Measurements from ENCODE around the gene PRR7.

The PRR7 gene

DNA sequence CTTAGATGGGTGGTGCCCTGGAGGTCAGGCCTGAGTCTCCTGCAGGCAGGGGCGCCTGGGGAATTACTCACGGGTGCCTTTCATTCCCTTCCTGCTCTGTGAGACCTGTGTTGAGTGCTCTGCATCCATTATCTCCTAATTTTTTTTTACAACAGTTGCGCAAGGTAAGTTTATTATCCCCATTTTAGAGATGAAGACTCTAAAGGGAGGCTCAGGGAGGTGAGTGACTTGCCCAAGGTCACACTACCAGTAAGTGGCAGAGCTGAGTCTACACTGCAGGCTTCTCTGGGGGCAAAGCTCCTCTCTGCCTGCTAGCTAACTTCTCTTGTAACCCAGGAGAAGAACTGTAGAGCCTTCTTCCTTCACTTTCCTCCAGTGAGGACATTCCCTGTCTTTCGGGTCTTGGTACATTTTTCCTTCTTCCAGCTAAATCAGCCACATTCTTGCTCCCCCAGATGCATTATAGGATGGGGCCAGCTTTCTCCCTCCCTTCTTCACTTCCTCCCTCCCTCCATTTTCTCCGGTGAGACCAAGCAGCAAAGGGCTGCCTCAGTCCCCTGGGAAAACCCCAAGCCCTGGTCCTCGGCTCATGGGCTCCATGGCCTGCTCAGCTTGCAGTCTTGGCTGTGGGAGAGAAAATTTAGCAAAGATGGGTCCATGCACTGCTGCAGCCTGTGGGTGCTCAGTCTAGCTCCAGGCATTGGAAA is 1.8 kb downstream of the PRR7 start:
- H3F3A ChIP-seq (ENCODE audit: control insufficient read depth, insufficient read depth): peaks cover 22% of the 10 kb centered on the region
- H3K27ac ChIP-seq (ENCODE audit: low read depth, low read length): no peak overlapping the region
- H4K20me1 ChIP-seq (ENCODE audit: control insufficient read depth, insufficient read depth, low read depth, low read length): peaks cover 7% of the 10 kb centered on the region; the same call in 1 of the 2 replicates
- peak overlapping the region; percentile 62 for H3K4me3 ChIP-seq (ENCODE audit: low read length)
- H3K4me1 ChIP-seq (ENCODE audit: control insufficient read depth, low read length): peaks cover 46% of the 10 kb centered on the region
- peaks cover 5% of the 10 kb centered on the region for H3K79me2 ChIP-seq (ENCODE audit: control insufficient read depth, low read length)
- TF ChIP-seq EZH2phosphoT487 (IDR thresholded peaks at IDR 0.05; ENCODE audit: borderline replicate concordance, low read length): no peak
- TF ChIP-seq, protein P1, sequence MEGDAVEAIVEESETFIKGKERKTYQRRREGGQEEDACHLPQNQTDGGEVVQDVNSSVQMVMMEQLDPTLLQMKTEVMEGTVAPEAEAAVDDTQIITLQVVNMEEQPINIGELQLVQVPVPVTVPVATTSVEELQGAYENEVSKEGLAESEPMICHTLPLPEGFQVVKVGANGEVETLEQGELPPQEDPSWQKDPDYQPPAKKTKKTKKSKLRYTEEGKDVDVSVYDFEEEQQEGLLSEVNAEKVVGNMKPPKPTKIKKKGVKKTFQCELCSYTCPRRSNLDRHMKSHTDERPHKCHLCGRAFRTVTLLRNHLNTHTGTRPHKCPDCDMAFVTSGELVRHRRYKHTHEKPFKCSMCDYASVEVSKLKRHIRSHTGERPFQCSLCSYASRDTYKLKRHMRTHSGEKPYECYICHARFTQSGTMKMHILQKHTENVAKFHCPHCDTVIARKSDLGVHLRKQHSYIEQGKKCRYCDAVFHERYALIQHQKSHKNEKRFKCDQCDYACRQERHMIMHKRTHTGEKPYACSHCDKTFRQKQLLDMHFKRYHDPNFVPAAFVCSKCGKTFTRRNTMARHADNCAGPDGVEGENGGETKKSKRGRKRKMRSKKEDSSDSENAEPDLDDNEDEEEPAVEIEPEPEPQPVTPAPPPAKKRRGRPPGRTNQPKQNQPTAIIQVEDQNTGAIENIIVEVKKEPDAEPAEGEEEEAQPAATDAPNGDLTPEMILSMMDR (IDR thresholded peaks at IDR 0.05; ENCODE audit: low read depth, low read length, poor library complexity, severe bottlenecking): no peak
- H3K36me3 ChIP-seq (ENCODE audit: control insufficient read depth, low read length): peaks cover 10% of the 10 kb centered on the region
- H3K9me2 ChIP-seq (replicated peaks; ENCODE audit: control insufficient read depth, low read length): no peaks in the 10 kb centered on the region
- H3K27me3 ChIP-seq (ENCODE audit: control insufficient read depth, low read length): peaks cover 8% of the 10 kb centered on the region; the same call in 1 of the 2 replicates
- no peaks in the 10 kb centered on the region for H3K9me3 ChIP-seq (ENCODE audit: control insufficient read depth, insufficient read depth, low read length)
- H3K4me2 ChIP-seq (ENCODE audit: low read length): peak overlapping the region; percentile 99

GRCh38 chr5:177449140-177450061 is 2.8 kb downstream of the PRR7 start:
- Histone ChIP-seq H4K20me1 (ENCODE audit: control insufficient read depth, insufficient read depth, low read depth, low read length) (peaks cover 7% of the 10 kb centered on the region; the same call in 1 of the 2 replicates), H3K36me3 (ENCODE audit: control insufficient read depth, low read length) (peaks cover 16% of the 10 kb centered on the region), H3K4me3 (ENCODE audit: low read length) (no peak overlapping the region), H3K79me2 (ENCODE audit: control insufficient read depth, low read length) (peaks cover 13% of the 10 kb centered on the region), H3K27me3 (ENCODE audit: control insufficient read depth, low read length) (peaks cover 8% of the 10 kb centered on the region; the same call in 1 of the 2 replicates), H3K9me3 (ENCODE audit: control insufficient read depth, insufficient read depth, low read length) (no peaks in the 10 kb centered on the region), H3F3A (ENCODE audit: control insufficient read depth, insufficient read depth) (peaks cover 22% of the 10 kb centered on the region), H3K27ac (ENCODE audit: low read depth, low read length) (no peak overlapping the region), H3K4me2 (ENCODE audit: low read length) (no peak overlapping the region), H3K4me1 (ENCODE audit: control insufficient read depth, low read length) (peaks cover 50% of the 10 kb centered on the region), H3K9me2 (replicated peaks; ENCODE audit: control insufficient read depth, low read length) (no peaks in the 10 kb centered on the region)
- TF ChIP-seq EZH2phosphoT487 (IDR thresholded peaks at IDR 0.05; ENCODE audit: borderline replicate concordance, low read length): no peak
- TF ChIP-seq, protein P1 (IDR thresholded peaks at IDR 0.05; ENCODE audit: low read depth, low read length, poor library complexity, severe bottlenecking): peak; percentile 12

- peaks cover 13% of the 10 kb centered on the region for H3K79me2 ChIP-seq (ENCODE audit: control insufficient read depth, low read length)
- H3K36me3 ChIP-seq (ENCODE audit: control insufficient read depth, low read length): peaks cover 16% of the 10 kb centered on the region
- no peak for TF ChIP-seq EZH2phosphoT487 (IDR thresholded peaks at IDR 0.05; ENCODE audit: borderline replicate concordance, low read length)
- TF ChIP-seq, protein P1 (IDR thresholded peaks at IDR 0.05; ENCODE audit: low read depth, low read length, poor library complexity, severe bottlenecking): no peak
- H3F3A ChIP-seq (ENCODE audit: control insufficient read depth, insufficient read depth): peaks cover 12% of the 10 kb centered on the region
- peaks cover 5% of the 10 kb centered on the region; the same call in 1 of the 2 replicates for H3K27me3 ChIP-seq (ENCODE audit: control insufficient read depth, low read length)
- H3K4me3 ChIP-seq (ENCODE audit: low read length): no peak overlapping the region
- no peak overlapping the region for H3K27ac ChIP-seq (ENCODE audit: low read depth, low read length)
- no peaks in the 10 kb centered on the region for H3K9me3 ChIP-seq (ENCODE audit: control insufficient read depth, insufficient read depth, low read length)
- H3K9me2 ChIP-seq (replicated peaks; ENCODE audit: control insufficient read depth, low read length): no peaks in the 10 kb centered on the region
- no peak overlapping the region for H3K4me2 ChIP-seq (ENCODE audit: low read length)
- H4K20me1 ChIP-seq (ENCODE audit: control insufficient read depth, insufficient read depth, low read depth, low read length): peaks cover 7% of the 10 kb centered on the region; the same call in 1 of the 2 replicates
- peaks cover 35% of the 10 kb centered on the region for H3K4me1 ChIP-seq (ENCODE audit: control insufficient read depth, low read length)
Measured at GRCh38 chr5:177450667-177451424, 4.2 kb downstream of the PRR7 start.

Measured in DOHH2 (cell line).